Muscle layer of colon (tissue), 2 donors: ENCODE measurements around the gene MAT1A.

Source experiments
- H3K27ac ChIP-seq: one replicate; pipeline ENCODE4 v1.7.0; 2013; ENCODE audit warnings: low read depth, mild to moderate bottlenecking, low read length, moderate library complexity
- H3K27me3 ChIP-seq, 2 donors: one replicate each; pipeline ENCODE4 v1.7.0; 2013; ENCODE audit warnings: low read length in 2 of 2, mild to moderate bottlenecking in 2 of 2; ENCODE audit not compliant: insufficient read depth in 2 of 2, control insufficient read depth in 1 of 2
- H3K36me3 ChIP-seq: one replicate; pipeline ENCODE4 v1.7.0; 2013; ENCODE audit warnings: mild to moderate bottlenecking, low read length; ENCODE audit not compliant: insufficient read depth
- H3K4me1 ChIP-seq: one replicate; pipeline ENCODE4 v1.7.0; 2013; ENCODE audit warnings: mild to moderate bottlenecking, low read length; ENCODE audit not compliant: insufficient read depth
- H3K4me3 ChIP-seq, 2 donors: one replicate each; pipeline ENCODE4 v1.7.0; 2013; ENCODE audit warnings: low read length in 2 of 2, low read depth in 1 of 2, mild to moderate bottlenecking in 1 of 2, moderate library complexity in 1 of 2
- H3K9ac ChIP-seq: one replicate; pipeline ENCODE4 v1.7.0; 2013; ENCODE audit warnings: low read length
- H3K9me3 ChIP-seq: one replicate; pipeline ENCODE4 v1.7.0; 2013; ENCODE audit warnings: mild to moderate bottlenecking, low read length
- donor health status: abdominal sarcoma.
- donor health status: Adenocarcinoma of cecum.

The MAT1A gene

DNA sequence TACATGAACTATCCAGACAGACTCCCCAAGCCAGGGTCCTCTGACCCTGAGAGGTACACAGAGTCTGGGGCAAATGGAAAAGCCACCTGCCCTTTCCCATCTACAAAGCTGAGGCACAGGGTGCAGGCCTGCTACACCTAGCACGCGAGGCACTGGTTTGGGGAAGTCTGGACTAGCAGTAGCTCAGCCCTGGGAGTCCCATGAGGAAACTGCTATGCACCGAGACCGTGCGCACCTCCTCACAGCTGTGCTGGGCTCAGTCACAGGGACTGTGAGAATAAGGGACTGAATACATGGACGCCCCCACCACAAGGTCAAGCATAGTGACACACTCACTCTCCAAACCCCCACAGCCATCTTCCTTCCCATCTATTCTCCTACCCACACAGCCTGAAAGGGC lies 8.2 kb downstream of the MAT1A start:
- Histone ChIP-seq H3K4me1 (no peaks in the 10 kb centered on the region), H3K36me3 (no peaks in the 10 kb centered on the region), H3K9ac (no peak overlapping the region), H3K4me3 (no peak overlapping the region), H3K27me3 (no peaks in the 10 kb centered on the region), H3K9me3 (no peaks in the 10 kb centered on the region), H3K27ac (no peak overlapping the region)

DNA sequence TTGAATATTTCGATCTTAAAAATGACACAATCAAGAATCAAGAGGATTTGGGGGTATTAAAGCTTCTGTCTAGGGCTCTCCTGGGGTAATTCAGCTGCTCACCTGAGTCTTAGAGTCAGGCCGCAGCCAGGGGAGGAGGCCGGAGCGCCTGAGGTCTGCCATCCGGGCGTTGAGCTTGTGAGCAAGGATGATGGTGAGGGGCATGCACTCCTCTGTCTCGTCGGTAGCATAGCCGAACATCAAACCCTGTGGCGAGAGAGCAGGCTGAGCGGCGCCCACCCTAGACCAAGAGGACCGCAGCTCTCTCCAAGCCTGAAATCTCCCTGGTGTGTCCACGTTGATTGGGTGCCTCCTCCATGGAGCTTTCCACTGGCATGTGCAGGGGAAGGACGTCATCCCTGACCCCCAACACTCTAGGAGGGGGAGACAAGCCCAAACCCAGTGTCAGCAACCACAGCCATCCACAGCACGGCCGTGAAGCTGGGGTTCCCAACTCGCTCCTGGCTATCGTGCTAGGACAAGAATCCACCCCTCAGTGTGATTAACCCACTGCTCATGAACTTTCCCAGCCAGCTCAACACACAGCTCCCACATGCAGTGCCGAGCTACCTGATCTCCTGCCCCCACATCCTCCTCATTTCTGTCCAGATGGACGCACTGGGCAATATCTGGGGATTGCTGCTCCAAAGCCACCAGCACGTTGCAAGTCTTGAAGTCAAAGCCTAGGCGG lies 9.2 kb downstream of the MAT1A start:
- Histone ChIP-seq H3K9ac (no peak overlapping the region), H3K4me3 (no peak overlapping the region), H3K27ac (no peak overlapping the region), H3K36me3 (no peaks in the 10 kb centered on the region), H3K4me1 (no peaks in the 10 kb centered on the region), H3K27me3 (no peaks in the 10 kb centered on the region), H3K9me3 (no peaks in the 10 kb centered on the region)

GRCh38 chr10:80279146-80279545 lies 10.3 kb downstream of the MAT1A start:
- Histone ChIP-seq H3K9ac (no peak overlapping the region), H3K4me1 (no peaks in the 10 kb centered on the region), H3K27me3 (no peaks in the 10 kb centered on the region), H3K4me3 (no peak overlapping the region), H3K27ac (no peak overlapping the region), H3K9me3 (no peaks in the 10 kb centered on the region), H3K36me3 (no peaks in the 10 kb centered on the region)

- H3K27me3 ChIP-seq: no peaks in the 10 kb centered on the region
- no peaks in the 10 kb centered on the region for H3K36me3 ChIP-seq
- no peak overlapping the region for H3K4me3 ChIP-seq
- no peaks in the 10 kb centered on the region for H3K4me1 ChIP-seq
- H3K9me3 ChIP-seq: no peaks in the 10 kb centered on the region
- no peak overlapping the region for H3K27ac ChIP-seq
- no peak overlapping the region for H3K9ac ChIP-seq
These were observed 11.0 kb downstream of the MAT1A start for GRCh38 chr10:80278480-80278879.

GRCh38 chr10:80277567-80278250 lies 11.7 kb downstream of the MAT1A start:
- Histone ChIP-seq H3K4me1 (no peaks in the 10 kb centered on the region), H3K27me3 (no peaks in the 10 kb centered on the region), H3K4me3 (no peak overlapping the region), H3K9ac (no peak overlapping the region), H3K27ac (no peak overlapping the region), H3K9me3 (no peaks in the 10 kb centered on the region), H3K36me3 (no peaks in the 10 kb centered on the region)

- Histone ChIP-seq H3K9ac (no peak overlapping the region), H3K4me1 (no peaks in the 10 kb centered on the region), H3K36me3 (no peaks in the 10 kb centered on the region), H3K9me3 (no peaks in the 10 kb centered on the region), H3K27me3 (no peaks in the 10 kb centered on the region), H3K4me3 (no peak overlapping the region), H3K27ac (no peak overlapping the region)
These were observed 12.4 kb downstream of the MAT1A start for GRCh38 chr10:80277016-80277415.

DNA sequence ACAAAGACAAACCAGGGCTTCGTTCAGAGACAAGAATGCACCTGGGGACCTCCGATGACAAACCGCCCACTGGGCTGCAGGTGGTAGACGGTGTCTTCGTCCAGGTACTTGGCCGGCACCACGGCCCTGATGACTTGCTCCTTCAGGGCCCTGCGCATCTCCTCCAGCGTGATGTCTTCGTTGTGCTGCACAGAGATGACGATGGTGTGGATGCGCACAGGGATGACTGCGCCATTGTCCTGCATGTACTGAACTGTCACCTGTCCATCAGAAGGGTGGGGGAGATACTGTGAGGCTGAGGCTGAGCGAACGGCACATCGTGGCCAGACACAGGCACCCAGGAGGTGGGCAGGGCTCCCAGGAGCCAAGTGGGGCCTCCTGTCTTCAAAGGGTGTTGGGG lies 13.1 kb downstream of the MAT1A start:
- Histone ChIP-seq H3K9ac (no peak overlapping the region), H3K27me3 (no peaks in the 10 kb centered on the region), H3K9me3 (no peaks in the 10 kb centered on the region), H3K27ac (no peak overlapping the region), H3K36me3 (no peaks in the 10 kb centered on the region), H3K4me1 (no peaks in the 10 kb centered on the region), H3K4me3 (no peak overlapping the region)

- Histone ChIP-seq H3K27ac (no peak overlapping the region), H3K9me3 (no peaks in the 10 kb centered on the region), H3K27me3 (no peaks in the 10 kb centered on the region), H3K4me1 (no peaks in the 10 kb centered on the region), H3K36me3 (no peaks in the 10 kb centered on the region), H3K4me3 (no peak overlapping the region), H3K9ac (no peak overlapping the region)
These were observed 13.7 kb downstream of the MAT1A start for GRCh38 chr10:80275756-80276155.

GRCh38 chr10:80275135-80275498 lies 14.3 kb downstream of the MAT1A start:
- Histone ChIP-seq H3K27ac (no peak overlapping the region), H3K36me3 (no peaks in the 10 kb centered on the region), H3K9me3 (no peaks in the 10 kb centered on the region), H3K4me1 (no peaks in the 10 kb centered on the region), H3K4me3 (no peak overlapping the region), H3K9ac (no peak overlapping the region), H3K27me3 (no peaks in the 10 kb centered on the region)

DNA sequence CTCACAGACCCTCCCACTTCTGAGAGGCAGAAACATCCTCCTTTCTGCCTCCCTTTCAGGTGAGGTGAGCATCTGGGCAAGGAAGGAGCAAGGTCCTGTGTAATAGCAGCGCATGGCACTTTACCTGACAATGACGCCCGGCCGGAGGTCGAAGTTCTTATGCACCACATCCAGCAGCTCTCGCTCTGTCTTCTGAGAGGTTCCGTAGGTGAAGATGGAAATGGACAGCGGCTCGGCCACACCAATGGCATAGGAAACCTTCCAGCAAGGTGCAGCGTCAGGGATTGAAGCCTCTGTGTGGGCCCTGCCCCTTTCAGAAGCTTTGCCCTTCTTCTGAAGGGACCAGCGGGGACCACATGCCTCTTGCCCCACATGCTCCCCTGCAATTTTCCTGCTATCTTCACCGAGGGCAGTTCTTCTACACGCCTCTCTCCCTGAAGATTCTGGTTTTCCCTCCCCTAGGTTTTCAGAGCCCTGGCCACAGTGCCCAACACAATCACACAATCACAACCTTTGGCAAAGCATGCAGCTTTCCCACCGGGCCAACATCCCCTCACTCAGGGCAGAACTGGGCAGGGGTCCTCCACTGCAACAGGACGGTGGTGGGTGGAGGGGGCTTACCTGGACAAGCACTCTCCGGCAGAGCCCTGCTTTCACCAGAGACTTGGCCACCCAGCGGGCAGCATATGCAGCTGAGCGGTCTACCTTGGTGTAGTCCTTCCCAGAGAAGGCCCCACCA lies 14.9 kb downstream of the MAT1A start:
- Histone ChIP-seq H3K27ac (no peak overlapping the region), H3K4me1 (no peaks in the 10 kb centered on the region), H3K9ac (no peak overlapping the region), H3K9me3 (no peaks in the 10 kb centered on the region), H3K4me3 (no peak overlapping the region), H3K27me3 (no peaks in the 10 kb centered on the region), H3K36me3 (no peaks in the 10 kb centered on the region)

GRCh38 chr10:80273523-80274170 lies 15.8 kb downstream of the MAT1A start:
- H3K27me3 ChIP-seq: no peaks in the 10 kb centered on the region
- no peak overlapping the region for H3K27ac ChIP-seq
- no peaks in the 10 kb centered on the region for H3K9me3 ChIP-seq
- H3K4me1 ChIP-seq: no peaks in the 10 kb centered on the region
- H3K36me3 ChIP-seq: no peaks in the 10 kb centered on the region
- no peak overlapping the region for H3K4me3 ChIP-seq
- no peak overlapping the region for H3K9ac ChIP-seq
